ENCODE results near the gene ERBB4. TPM values are rescaled to one million over a fixed set of nuclear protein-coding genes. Genes with fewer than 3 reads are reported as not detected.

Gene ERBB4
- total RNA-seq, 1 donor from 2014 or later = 0.36 TPM

- Mint-ChIP-seq H3K4me1 (ENCODE audit: unreplicated experiment) (no peaks in the 10 kb centered on the region), H3K36me3 (ENCODE audit: low read depth, unreplicated experiment) (no peaks in the 10 kb centered on the region), H3K27ac (ENCODE audit: unreplicated experiment) (no peak overlapping the region), H3K4me3 (ENCODE audit: unreplicated experiment) (no peak overlapping the region), H3K27me3 (ENCODE audit: unreplicated experiment) (no peaks in the 10 kb centered on the region), H3K9me3 (ENCODE audit: unreplicated experiment) (no peaks in the 10 kb centered on the region)
- no peak for DNase-seq (ENCODE audit: low spot score)
- TF ChIP-seq CTCF (IDR thresholded peaks at IDR 0.05; ENCODE audit: unreplicated experiment) = no peak
These were observed 1024.6 kb downstream of the ERBB4 start for GRCh38 chr2:211514049-211514448.

GRCh38 chr2:211513446-211513845 lies 1025.2 kb downstream of the ERBB4 start:
- no peak overlapping the region for H3K27ac Mint-ChIP-seq (ENCODE audit: unreplicated experiment)
- H3K4me3 Mint-ChIP-seq (ENCODE audit: unreplicated experiment) = no peak overlapping the region
- H3K27me3 Mint-ChIP-seq (ENCODE audit: unreplicated experiment) = no peaks in the 10 kb centered on the region
- no peaks in the 10 kb centered on the region for H3K4me1 Mint-ChIP-seq (ENCODE audit: unreplicated experiment)
- no peak for TF ChIP-seq CTCF (IDR thresholded peaks at IDR 0.05; ENCODE audit: unreplicated experiment)
- no peaks in the 10 kb centered on the region for H3K36me3 Mint-ChIP-seq (ENCODE audit: low read depth, unreplicated experiment)
- no peaks in the 10 kb centered on the region for H3K9me3 Mint-ChIP-seq (ENCODE audit: unreplicated experiment)
- no peak for DNase-seq (ENCODE audit: low spot score)

- no peaks in the 10 kb centered on the region for H3K9me3 Mint-ChIP-seq (ENCODE audit: unreplicated experiment)
- no peaks in the 10 kb centered on the region for H3K27me3 Mint-ChIP-seq (ENCODE audit: unreplicated experiment)
- H3K27ac Mint-ChIP-seq (ENCODE audit: unreplicated experiment) = no peak overlapping the region
- no peak overlapping the region for H3K4me3 Mint-ChIP-seq (ENCODE audit: unreplicated experiment)
- H3K36me3 Mint-ChIP-seq (ENCODE audit: low read depth, unreplicated experiment) = no peaks in the 10 kb centered on the region
- DNase-seq (ENCODE audit: low spot score) = no peak
- no peaks in the 10 kb centered on the region for H3K4me1 Mint-ChIP-seq (ENCODE audit: unreplicated experiment)
- no peak for TF ChIP-seq CTCF (IDR thresholded peaks at IDR 0.05; ENCODE audit: unreplicated experiment)
These were observed 1025.8 kb downstream of the ERBB4 start for GRCh38 chr2:211512806-211513205.

- no peaks in the 10 kb centered on the region for H3K4me1 Mint-ChIP-seq (ENCODE audit: unreplicated experiment)
These were observed 1034.7 kb downstream of the ERBB4 start for GRCh38 chr2:211503856-211504255.

GRCh38 chr2:211503198-211503597 lies 1035.4 kb downstream of the ERBB4 start:
- H3K36me3 Mint-ChIP-seq (ENCODE audit: low read depth, unreplicated experiment) = no peaks in the 10 kb centered on the region
- H3K4me3 Mint-ChIP-seq (ENCODE audit: unreplicated experiment) = no peak overlapping the region
- no peak overlapping the region for H3K27ac Mint-ChIP-seq (ENCODE audit: unreplicated experiment)
- H3K4me1 Mint-ChIP-seq (ENCODE audit: unreplicated experiment) = no peaks in the 10 kb centered on the region
- TF ChIP-seq CTCF (IDR thresholded peaks at IDR 0.05; ENCODE audit: unreplicated experiment) = no peak
- no peaks in the 10 kb centered on the region for H3K9me3 Mint-ChIP-seq (ENCODE audit: unreplicated experiment)
- no peak for DNase-seq (ENCODE audit: low spot score)
- H3K27me3 Mint-ChIP-seq (ENCODE audit: unreplicated experiment) = no peaks in the 10 kb centered on the region

More at GRCh38 chr2:211503856-211504255, 1034.7 kb downstream of the ERBB4 start:
- Mint-ChIP-seq H3K36me3 (ENCODE audit: low read depth, unreplicated experiment) (no peaks in the 10 kb centered on the region), H3K9me3 (ENCODE audit: unreplicated experiment) (no peaks in the 10 kb centered on the region), H3K27ac (ENCODE audit: unreplicated experiment) (no peak overlapping the region), H3K4me3 (ENCODE audit: unreplicated experiment) (no peak overlapping the region), H3K27me3 (ENCODE audit: unreplicated experiment) (no peaks in the 10 kb centered on the region)
- TF ChIP-seq CTCF (IDR thresholded peaks at IDR 0.05; ENCODE audit: unreplicated experiment) = peak; percentile 42
- no peak for DNase-seq (ENCODE audit: low spot score)
